HFF-Myc (cell line): ENCODE data around the gene CYTH3.

Experiments
- DNase-seq: peaks from one replicate; pipeline ENCODE4 v3.0.0-alpha.2; 2011; ENCODE audit warnings: low read depth; ENCODE audit errors: extremely low read depth
- H3K4me3 ChIP-seq: replicated peaks from 2 replicates; pipeline ENCODE4 v1.5.1; 2011; ENCODE audit warnings: low read depth, mild to moderate bottlenecking, control low read depth, low read length
- CTCF ChIP-seq: IDR thresholded peaks from 2 replicates; pipeline ENCODE4 v1.5.1; 2012; ENCODE audit warnings: mild to moderate bottlenecking, low read depth, low read length, control low read depth; ENCODE audit errors: missing control alignments

CYTH3 gene

GRCh38 chr7:6273917-6274630 is 1.6 kb upstream of the CYTH3 start:
- no peak for DNase-seq
- TF ChIP-seq CTCF = no peak
- no peak overlapping the region for H3K4me3 ChIP-seq

GRCh38 chr7:6273380-6273837 is 985 bp upstream of the CYTH3 start:
- no peak overlapping the region for H3K4me3 ChIP-seq
- DNase-seq = no peak
- TF ChIP-seq CTCF = no peak

- peak overlapping the region; percentile 87 for H3K4me3 ChIP-seq
- no peak for DNase-seq
- TF ChIP-seq CTCF = no peak
Measured at GRCh38 chr7:6271694-6272440, 557 bp downstream of the CYTH3 start.

GRCh38 chr7:6271060-6271658 is 1.3 kb downstream of the CYTH3 start:
- DNase-seq = no peak
- TF ChIP-seq CTCF = peak; percentile 39
- H3K4me3 ChIP-seq = peak overlapping the region; percentile 87

GRCh38 chr7:6269527-6269926 is 2.9 kb downstream of the CYTH3 start:
- no peak for DNase-seq
- H3K4me3 ChIP-seq = no peak overlapping the region
- no peak for TF ChIP-seq CTCF

- DNase-seq = no peak
- no peak for TF ChIP-seq CTCF
- H3K4me3 ChIP-seq = no peak overlapping the region
Measured at GRCh38 chr7:6268907-6269306, 3.5 kb downstream of the CYTH3 start.
